NCI-H2081 treated with DMSO at 0.1 percent for 48 hours (cell line): ENCODE measurements around the gene TOR3A.
"Not testable (repeated sequence)": the region's sequence is repeated elsewhere in the genome, so short reads cannot be mapped to it uniquely, and the experiment has no call there.

Source experiments
- DNase-seq: peaks from one replicate; lab custom pipeline; 2025; lab: John Stamatoyannopoulos, UW

TOR3A gene

DNA sequence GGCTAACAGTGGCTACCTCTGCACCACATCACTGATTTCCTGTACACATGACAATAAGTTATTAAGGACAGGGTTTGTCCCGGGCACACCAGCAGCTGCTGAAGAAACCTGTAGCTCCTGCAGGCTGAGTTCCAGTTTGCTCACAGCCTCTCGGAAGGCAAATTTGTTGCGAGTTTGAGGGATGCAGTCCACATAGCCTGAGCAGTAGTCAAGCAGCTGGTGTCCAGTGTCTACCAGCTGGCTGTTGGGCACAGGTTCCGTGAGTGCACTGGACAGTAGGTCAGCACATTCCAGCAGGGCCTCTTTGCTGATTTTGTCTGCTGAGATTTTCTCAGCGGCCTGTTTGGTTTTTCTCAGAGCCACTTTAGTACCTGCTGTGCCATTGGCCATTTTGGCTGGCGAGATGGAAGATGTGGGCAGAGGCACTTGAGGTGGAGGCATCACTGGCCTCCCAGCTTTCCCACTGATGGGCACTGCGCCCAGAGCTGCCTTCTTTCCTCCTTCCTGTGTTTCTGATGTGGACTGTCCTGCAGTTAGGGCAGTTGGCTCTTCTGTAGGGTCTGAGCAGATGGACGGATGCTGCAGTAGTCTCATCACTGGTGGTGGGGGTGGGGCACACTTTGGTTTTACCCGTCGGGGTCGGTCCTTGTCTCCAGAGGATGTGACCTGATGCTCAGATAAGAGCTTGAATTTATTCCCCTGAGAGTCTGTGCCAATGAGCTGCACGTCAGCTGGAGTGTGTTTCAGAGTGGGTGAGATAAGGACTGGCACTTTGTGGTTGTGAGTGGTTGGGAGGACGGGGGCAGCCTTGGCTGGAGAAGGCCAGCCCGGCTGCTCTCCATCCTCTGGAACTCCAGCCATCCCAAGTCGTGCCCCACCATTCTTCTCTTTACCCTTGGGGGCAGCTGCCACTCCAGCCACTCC is 26.1 kb downstream of the TOR3A start:
- no peak for DNase-seq

DNA sequence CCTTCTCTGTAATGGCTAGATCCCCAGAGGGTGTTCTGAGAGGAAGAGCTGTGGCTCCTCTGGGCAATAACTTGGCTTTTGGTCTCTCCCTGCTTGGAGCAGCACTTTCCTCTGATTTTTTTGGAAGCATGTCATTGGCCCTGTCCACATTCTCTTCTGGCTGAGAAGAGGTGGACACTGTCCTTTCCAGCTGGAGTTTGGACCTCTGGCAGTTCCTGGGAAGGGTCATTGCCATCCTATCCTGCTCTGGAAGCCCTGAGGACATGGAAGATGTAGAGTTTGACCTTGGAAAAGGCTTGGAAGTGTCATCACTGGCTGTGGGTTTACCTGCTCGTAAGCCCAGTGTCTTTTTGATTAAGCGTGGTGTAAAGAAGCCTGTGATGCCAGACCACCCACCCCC is 26.8 kb downstream of the TOR3A start:
- DNase-seq: no peak

DNA sequence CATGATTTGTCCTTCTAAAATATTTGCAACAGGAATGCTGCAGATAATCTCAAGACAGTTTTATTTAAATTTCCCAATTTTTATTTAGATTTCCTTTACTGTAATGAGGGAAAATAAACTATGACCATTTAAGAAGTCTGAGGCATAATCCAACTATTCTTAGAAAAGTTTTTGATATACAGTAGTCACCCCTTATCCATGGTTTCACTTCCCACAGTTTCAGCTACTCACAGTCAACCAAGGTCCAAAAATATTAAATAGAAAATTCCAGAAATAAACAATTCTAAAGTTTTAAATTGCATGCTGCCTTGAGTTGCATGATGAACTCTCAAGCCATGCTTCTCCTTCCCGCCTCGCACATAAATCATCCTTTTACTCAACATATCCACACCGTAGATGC is 33.3 kb downstream of the TOR3A start:
- no peak for DNase-seq

DNA sequence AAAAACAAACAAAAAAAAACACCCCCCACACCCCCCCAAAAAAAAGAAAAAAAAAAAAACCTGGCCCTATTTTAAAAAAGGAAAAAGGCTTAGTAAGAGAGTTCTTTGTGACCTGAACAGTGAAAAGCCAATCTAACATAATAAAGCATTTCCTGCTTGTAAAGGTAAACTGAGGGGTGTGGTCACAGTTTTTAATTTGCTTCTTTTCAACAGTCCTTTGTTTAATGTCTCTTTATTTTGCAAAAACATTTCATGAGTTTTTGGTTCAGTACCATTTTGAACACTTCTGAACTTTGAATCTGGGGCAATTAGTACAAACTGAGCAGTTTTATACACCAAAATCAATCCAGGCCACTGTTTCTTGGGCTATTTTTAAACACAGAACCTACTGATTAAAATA is 37.6 kb downstream of the TOR3A start:
- no peak for DNase-seq

DNA sequence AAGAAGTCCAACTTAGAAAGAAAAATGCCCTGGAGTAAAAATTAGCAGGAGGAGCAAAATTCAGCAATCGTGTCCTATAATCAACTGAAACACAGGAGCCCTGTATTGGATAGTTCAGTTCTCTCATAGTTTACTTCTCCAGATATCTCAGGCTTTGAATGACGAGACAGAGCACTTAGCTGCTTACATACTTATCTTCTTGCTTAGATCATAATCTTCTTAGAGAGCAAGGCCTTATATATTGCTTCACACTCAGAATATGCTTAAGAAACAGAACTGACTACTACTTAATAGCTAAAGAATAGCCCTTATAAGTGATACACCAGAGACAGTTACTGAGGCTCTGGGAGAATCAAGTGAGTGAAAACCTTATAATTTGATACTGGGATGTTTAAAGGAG is 38.9 kb downstream of the TOR3A start:
- DNase-seq: no peak

DNA sequence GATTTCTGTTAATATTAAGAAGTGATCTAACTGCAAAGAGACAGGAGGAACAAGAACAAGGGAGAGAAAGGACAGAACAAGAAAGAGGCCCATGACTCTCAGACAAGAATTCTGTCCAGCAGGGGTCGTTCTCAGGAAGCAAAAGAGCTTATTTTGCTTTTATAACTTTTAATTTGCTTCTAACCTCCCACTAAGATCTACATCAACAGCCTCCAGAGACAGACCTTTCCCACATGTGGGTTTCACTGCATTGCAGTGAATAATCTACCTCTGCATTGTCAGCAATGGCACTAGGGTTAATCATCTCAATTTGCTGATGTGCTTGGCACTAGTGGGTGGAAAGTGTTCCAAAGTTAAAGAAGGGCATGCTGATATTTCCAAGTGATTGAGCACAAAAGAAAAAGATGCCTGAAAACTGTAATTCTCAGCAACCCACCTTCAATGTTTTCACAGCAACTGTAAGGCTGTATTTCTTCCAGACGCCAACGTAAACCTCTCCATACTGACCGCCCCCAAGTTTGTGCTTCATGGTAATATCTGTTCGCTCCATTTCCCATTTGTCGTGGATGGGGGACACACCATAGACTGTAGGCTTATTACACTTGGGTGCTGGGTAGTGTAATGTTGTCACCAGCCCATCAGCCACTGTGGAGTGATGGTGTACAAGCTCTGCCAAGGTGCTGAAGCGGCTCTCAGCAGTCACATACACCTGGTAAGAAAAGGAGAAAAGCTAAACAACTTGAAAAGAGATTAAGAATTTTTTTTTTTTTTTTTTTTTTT is 39.5 kb downstream of the TOR3A start:
- DNase-seq: no peak

DNA sequence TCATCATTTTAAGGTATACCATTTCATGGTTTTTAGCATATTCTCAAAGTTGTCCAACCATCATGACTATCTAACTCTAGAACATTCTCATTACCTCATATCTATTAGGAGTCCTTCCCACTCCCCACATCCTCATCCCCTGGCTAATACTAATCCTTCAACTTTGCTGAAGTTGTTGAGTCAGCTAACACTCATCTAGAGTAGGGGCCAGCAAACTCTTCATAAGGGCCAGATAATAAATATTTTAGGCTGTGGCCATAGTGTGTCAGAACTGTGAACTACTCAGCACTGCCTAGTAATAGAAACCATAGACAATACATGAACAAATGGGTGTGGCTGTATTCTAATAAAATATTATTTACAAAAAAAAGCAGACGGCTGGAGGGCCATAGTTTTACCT is 43.0 kb downstream of the TOR3A start:
- DNase-seq: no peak

DNA sequence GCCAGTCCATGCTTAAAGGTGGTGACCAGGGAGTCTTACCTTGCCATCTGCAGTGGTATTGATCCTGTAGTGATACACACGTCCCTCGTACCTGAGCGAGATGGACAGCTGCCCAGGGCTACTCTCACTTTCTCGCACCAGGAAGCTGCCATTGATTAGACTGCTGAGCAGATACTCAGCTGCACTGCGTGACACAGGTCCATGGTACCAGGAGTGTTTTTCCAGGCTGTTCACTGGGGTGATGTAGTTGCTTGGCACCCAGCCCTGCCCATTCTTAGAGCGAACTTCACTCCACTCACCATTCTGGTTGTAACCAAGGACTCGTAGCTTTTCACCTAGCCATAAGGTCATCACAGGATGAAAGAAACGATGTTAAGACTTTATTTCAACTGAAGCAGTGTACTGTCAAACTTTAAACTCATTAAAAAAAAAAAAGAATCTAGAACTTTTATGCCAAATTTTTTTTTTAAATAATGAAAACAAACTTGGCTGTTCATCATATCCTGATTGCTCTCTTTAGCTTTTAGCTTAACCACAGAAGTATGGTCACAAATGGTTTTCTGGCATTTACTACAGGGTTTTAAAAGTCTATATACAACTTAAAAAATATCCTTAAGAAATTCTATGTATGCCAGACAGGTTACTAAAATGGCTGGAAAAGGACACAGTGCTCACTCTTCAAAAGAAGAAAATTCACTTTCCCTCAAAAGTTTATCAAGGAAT is 44.6 kb downstream of the TOR3A start:
- DNase-seq: no peak

DNA sequence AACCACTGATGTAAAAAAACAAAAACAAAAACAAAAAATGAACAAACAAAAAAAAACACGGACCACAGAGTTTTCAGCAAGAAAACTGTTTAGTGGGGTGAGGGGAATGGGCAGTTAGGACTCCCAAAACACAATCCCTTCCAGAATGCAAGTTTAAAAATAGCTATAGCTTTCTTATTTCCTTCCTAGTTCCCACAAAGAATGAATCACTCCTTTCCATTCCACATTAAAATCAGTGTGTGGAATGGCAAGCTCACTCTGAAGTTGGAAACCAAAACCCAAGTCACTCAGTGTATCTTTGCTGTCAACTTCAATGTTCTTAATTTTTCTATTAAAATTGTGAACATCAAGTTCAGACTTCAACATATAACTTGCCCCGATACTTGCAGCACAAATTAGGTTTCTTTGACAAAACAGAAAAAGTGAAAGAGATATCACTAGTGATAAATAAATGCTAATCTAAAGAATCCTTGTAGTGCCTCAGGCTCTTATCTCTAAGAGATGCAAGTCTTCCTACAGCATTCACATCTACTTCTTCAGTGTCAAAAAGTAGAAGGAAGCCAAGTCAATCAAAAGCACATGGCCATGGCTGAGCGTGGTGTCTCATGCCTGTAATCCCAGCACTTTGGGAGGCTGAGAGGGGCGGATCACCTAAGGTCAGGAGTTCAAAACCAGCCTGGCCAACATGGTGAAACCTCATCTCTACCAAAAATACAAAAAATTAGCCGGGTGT is 45.5 kb downstream of the TOR3A start:
- DNase-seq: no peak

DNA sequence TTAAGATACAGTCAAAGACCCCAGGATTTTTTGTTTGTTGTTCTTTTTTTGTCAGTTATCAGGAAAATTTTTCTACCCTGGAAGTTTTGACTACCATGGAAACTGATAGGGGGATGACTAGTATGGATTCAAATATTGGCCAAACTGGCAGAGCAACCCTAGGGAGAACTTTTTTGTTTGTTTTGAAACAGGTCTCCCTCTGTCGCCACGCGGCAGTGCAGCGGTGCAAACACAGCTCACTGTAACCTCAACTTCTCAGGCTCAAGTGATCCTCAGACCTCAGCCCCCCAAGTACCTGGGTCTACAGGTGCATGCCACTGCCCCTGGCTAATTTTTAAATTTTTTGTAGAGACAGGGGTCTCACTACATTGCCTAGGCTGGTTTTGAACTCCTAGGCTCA is 46.6 kb downstream of the TOR3A start:
- no peak for DNase-seq

DNA sequence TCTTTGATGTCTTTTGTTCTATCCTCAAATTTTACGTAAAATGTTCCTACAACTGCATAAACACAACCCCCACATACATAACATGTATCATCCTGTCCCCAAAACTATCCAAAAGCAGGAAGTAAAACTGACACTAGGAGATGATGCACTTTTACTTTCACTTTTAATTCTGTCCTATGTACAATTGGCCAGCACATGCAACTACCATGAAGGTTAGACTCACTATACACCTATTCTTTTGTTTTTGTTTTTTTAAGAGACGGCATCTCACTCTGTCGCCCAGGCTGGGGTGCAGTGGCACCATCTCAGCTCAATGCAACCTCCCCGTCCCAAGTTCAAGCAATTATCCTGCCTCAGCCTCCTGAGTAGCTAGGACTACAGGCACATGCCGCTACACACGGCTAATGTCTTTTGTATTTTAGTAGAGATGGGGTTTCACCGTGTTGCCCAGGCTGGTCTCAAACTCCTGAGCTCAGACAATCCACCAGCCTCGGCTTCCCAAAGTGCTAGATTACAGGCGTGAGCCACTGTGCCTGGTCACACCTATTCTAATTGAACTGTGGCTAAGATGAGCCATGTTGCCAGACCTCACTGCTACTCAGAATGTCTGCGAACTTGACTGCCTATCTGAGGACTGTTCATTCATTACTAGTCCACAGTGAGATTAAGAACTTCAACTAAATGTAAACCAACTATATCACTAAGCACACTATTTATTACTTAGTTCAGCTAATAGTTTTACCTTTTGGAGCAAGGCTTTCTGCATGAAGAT is 48.0 kb downstream of the TOR3A start:
- DNase-seq: no peak

DNA sequence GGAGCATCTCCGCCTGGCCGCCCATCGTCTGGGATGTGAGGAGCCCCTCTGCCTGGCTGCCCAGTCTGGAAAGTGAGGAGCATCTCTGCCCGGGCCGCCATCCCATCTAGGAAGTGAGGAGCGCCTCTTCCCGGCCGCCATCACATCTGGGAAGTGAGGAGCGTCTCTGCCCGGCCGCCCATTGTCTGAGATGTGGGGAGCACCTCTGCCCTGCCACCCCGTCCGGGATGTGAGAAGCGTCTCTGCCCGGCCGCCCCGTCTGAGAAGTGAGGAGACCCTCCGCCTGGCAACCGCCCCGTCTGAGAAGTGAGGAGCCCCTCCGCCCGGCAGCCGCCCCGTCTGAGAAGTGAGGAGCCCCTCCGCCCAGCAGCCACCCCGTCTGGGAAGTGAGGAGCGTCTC is 53.3 kb downstream of the TOR3A start:
- not testable (repeated sequence) for DNase-seq

DNA sequence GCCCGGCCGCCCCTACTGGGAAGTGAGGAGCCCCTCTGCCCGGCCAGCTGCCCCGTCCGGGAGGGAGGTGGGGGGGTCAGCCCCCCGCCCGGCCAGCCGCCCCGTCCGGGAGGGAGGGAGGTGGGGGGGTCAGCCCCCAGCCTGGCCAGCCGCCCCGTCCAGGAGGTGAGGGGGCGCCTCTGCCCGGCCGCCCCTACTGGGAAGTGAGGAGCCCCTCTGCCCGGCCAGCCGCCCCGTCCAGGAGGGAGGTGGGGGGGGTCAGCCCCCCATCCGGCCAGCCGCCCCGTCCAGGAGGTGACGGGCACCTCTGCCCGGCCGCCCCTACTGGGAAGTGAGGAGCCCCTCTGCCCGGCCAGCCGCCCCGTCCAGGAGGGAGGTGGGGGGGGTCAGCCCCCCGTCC is 53.8 kb downstream of the TOR3A start:
- DNase-seq: not testable (repeated sequence)

DNA sequence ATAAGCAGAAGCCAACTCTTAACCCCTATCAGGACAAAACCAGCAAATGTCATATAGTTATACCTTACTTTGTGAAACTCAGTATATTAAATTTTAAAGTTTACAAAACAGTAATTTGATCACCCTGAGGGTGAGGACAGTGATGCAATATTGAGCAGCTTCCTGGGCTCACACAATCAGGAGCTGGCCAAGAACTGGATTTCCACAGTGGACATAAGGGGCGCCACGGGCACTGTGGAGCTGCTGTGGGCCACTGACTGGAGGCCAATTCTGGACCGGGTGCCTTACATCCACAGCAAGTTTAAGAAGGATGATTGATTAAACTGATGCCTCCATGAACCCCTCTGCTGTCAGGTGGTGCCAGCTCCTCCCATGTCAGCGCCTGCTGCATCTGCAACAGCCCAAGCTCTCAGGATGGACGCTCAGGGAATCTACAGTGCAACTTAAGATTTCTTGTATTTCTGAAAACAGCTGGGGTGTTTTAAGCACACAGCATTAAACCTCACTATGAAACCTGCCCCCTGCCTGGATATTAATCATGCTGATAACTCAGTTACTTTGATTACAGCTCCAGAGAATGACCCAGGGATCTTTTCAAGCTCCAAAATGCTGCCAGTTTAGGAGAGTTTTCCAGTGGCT is 55.9 kb downstream of the TOR3A start:
- no peak for DNase-seq

DNA sequence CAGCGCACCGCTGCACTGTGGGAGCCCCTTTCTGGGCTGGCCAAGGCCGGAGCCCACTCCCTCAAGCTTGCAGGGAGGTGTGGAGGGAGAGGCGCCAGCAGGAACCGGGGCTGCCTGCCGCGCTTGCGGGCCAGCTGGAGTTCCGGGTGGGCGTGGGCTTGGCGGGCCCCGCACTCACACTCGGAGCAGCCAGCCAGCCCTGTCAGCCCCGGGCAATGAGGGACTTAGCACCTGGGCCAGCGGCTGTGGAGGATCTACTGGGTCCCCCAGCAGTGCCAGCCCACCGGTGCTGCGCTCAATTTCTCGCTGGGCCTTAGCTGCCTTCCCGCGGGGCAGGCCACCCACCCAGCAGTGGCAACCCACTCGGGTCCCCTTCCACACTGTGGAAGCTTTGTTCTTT is 56.9 kb downstream of the TOR3A start:
- not testable (repeated sequence) for DNase-seq

DNA sequence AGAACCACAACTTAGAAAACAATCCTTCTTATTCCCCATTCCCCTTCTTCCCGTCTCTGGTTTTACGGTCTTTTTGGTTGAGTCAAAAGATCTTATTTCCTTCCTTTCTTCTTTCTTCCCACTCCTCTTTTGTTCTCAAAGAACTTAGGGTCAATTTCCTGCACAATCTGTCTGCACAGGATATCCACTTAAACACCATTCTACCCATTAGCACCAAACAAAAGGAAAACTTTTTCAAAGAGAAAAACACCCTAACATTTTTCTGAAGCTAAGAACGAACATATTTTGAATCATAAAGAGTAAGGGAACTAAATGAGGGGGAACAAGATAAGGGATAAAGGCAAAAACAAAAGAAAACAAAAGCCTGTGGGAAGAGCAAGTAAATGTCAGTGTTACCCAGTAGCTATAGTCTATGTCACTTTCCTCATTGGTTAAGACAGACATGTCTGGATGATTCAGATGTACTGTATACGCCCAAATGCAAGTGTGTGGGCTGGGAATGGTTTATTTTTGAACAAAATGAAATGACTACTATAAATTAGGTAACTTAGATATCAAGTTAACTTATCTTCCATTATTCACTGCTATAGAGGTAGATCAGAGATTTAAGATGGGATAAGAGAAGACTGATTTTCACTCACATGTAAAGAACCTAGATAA is 59.9 kb downstream of the TOR3A start:
- DNase-seq: no peak

DNA sequence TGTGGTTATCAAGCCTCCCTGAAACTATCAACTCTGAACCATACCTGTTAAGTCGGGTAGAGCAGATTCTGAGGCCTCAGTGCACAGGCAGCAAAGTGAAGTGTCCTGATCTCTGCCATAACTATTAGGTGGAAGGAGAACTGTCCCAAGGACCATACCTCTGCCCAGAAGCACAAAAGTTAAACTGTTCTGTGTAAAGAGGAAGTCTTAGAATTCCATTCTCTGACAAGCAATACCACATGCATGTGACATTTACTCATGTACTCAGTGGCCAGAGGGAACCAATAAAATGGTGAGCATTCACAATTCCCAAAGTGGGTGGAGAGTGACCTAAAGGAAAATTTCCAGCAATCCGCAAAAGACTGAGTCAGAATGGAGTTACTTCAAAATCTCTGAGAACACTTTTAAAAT is 61.0 kb downstream of the TOR3A start:
- no peak for DNase-seq

DNA sequence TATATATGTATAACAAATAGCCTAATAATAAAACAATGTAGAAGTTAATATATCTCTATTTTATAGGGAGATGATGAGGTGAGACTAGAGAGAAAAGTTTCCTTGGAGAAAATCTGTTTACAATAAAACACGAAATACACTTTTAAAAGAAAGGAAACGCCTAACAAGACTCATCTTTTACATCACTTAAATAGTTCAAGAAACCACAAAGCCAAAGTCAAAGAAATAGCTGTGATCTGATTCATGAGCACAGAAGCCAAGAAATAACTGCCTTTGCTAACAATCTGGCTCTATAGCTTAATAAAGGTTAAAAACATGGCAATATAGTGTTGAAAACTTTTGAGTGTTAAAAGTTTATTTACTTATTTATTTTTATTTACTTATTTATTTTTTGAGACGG is 61.5 kb downstream of the TOR3A start:
- no peak for DNase-seq

DNA sequence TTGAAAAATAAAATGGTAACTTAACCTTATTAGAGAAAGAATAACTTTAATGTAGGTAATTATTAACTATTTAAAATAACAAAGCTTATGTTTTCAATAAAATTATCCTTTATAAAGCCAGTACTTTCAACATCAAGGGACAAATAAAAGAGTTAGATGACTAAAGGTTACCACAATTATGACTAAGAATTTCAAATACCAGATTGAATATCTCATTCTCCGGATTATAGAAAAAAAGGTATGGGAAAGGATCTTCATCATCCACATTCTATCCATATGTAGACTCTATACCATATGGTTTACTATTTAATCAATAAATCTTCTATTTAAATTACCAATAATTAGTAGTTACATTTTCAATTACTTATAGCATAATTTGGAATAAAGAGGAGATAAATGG is 62.8 kb downstream of the TOR3A start:
- DNase-seq: no peak

DNA sequence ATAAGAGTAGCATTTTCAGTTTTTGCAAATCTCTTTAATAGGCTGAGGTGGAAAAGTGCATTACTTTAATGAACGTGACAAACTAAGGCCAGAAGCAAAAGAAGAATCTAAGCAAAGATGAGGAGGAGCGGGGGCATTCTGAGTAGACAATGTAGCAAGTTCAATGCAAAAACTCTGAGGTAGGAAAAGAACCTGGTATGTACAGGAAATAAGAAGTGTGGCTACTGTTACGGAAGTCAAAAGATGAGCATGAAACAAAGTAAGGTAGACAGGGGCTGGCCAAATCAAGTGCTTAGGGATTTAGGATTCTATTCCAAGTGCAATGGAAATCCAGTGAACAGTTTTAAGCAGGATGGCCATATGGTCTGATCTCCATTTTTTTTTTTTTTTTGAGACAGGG is 63.7 kb downstream of the TOR3A start:
- DNase-seq: no peak
